GM10248 (cell line): ENCODE results near the gene PAGR1.
"Not testable (repeated sequence)": the region's sequence is repeated elsewhere in the genome, so short reads cannot be mapped to it uniquely, and the experiment has no call there.

Source experiments
- CTCF ChIA-PET: fragments of 300-600 bp; sonication (Branson Sonifier 250); formaldehyde crosslinking; extraction: SDS; loops from one replicate; lab custom pipeline; 2021; ENCODE audit warnings: antibody characterized with exemption; lab: Yijun Ruan, JAX
- POLR2A ChIA-PET: fragments of 350-650 bp; sonication (Branson Sonifier 250); formaldehyde crosslinking; extraction: SDS; loops from one replicate; lab custom pipeline; 2020; ENCODE audit warnings: antibody characterized with exemption; lab: Yijun Ruan, JAX
- DNase-seq: peaks from one replicate; pipeline ENCODE4 v3.0.0; 2012; ENCODE audit errors: extremely low spot score
- TF ChIP-seq, protein P1 (sequence below): IDR thresholded peaks from 2 replicates; pipeline ENCODE4 v1.5.1; 2012; ENCODE audit warnings: mild to moderate bottlenecking, low read depth; ENCODE audit errors: extremely low read depth, missing control alignments, control extremely low read depth

The PAGR1 gene

DNA sequence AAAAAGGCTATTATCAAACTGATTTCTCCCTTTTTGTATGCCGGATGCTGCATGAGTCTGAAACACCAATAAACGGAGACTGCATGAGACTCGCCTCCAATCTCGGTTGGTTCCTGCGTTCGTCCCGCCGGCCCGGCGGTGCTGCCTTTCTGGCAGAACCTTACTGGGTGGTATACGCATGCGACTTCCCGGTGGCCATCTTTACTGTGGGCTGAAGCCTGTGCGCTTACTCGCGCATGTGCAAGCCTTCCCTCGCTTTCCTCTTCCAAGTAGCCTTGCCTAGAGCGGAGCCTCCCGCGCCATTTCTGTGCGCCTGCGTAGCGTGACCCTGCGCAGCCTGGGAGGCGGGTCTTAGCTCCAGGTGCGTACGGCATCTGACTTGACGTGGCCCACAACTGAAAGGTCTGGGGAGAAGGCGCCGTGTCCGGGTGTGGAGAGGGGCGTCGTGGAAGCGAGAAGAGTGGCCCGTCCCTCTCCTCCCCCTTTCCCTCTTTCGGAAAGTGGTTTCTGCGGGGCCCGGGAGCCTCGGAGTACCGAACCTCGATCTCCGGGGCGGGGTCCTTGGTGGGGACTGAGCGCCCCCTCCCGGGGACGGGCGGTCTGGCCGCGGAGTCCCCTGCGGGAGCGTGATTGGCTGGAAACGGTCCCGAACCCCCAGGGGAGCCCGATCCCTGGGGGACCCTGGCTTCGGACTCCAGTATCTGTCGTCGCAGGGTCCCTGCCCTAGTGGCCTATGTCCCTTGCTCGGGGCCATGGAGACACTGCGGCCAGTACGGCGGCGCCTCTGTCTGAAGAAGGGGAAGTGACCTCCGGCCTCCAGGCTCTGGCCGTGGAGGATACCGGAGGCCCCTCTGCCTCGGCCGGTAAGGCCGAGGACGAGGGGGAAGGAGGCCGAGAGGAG is at the start of gene PAGR1:
Gene PAGR1, plus strand, starts transcription at position 360 of the 901 bp plus-strand sequence. Its CDS starts 374 bp downstream, at position 734.
- ChIA-PET POLR2A (interaction anchor here (0.5 to 1.7 kb wide), 6 partner anchors 9 to 274 kb away, joined by 3 to 8 read pairs (median 4); partner anchors contain the start of gene TAOK2), CTCF (interaction anchor here (0.6 to 3.9 kb wide), 22 partner anchors 8 to 177 kb away, joined by 3 to 39 read pairs (median 4); partner anchors contain the start of gene MAZ)
- TF ChIP-seq, protein P1, sequence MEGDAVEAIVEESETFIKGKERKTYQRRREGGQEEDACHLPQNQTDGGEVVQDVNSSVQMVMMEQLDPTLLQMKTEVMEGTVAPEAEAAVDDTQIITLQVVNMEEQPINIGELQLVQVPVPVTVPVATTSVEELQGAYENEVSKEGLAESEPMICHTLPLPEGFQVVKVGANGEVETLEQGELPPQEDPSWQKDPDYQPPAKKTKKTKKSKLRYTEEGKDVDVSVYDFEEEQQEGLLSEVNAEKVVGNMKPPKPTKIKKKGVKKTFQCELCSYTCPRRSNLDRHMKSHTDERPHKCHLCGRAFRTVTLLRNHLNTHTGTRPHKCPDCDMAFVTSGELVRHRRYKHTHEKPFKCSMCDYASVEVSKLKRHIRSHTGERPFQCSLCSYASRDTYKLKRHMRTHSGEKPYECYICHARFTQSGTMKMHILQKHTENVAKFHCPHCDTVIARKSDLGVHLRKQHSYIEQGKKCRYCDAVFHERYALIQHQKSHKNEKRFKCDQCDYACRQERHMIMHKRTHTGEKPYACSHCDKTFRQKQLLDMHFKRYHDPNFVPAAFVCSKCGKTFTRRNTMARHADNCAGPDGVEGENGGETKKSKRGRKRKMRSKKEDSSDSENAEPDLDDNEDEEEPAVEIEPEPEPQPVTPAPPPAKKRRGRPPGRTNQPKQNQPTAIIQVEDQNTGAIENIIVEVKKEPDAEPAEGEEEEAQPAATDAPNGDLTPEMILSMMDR: peak; percentile 97
- DNase-seq: peak; percentile 96

DNA sequence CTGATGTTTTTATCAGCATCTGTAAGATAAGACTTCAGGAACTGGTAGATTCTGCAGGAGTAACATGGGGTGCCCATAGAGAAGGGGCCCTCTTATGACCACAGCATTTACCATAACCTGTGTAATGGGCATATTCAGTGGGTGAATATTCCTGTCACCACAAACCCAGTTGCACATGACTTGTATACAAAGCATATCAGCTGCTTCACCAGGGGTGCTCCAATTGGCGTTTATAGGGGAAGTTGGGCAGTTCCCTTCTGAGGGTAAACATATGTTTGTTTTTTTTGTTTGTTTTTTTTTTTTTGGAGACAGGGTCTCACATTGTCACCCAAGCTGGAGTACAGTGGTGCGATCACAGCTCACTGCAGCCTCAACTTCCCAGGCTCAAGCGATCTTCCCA is 49.4 kb upstream of the PAGR1 start:
- no peak for DNase-seq
- CTCF ChIA-PET: interaction anchor here (0.6 to 4.3 kb wide), 4 partner anchors 13 to 756 kb away, joined by 3 to 18 read pairs (median 6); no protein-coding TSS in a partner anchor
- TF ChIP-seq, protein P1: no peak
- POLR2A ChIA-PET: no interaction called here

GRCh38 chr16:29767062-29767461 is 48.9 kb upstream of the PAGR1 start:
- TF ChIP-seq, protein P1: no peak
- DNase-seq: no peak
- POLR2A ChIA-PET: no interaction called here
- CTCF ChIA-PET: interaction anchor here (1.7 to 4.3 kb wide), 5 partner anchors 12 to 28 kb away, joined by 4 to 18 read pairs (median 12); partner anchors contain the start of gene KIF22

GRCh38 chr16:29769507-29769906 is 46.4 kb upstream of the PAGR1 start:
- no peak for DNase-seq
- CTCF ChIA-PET: interaction anchor here (0.9 to 4.3 kb wide), 6 partner anchors 8 to 40 kb away, joined by 3 to 18 read pairs (median 8); partner anchors contain the start of genes KIF22 and ZG16
- POLR2A ChIA-PET: no interaction called here
- TF ChIP-seq, protein P1: no peak

DNA sequence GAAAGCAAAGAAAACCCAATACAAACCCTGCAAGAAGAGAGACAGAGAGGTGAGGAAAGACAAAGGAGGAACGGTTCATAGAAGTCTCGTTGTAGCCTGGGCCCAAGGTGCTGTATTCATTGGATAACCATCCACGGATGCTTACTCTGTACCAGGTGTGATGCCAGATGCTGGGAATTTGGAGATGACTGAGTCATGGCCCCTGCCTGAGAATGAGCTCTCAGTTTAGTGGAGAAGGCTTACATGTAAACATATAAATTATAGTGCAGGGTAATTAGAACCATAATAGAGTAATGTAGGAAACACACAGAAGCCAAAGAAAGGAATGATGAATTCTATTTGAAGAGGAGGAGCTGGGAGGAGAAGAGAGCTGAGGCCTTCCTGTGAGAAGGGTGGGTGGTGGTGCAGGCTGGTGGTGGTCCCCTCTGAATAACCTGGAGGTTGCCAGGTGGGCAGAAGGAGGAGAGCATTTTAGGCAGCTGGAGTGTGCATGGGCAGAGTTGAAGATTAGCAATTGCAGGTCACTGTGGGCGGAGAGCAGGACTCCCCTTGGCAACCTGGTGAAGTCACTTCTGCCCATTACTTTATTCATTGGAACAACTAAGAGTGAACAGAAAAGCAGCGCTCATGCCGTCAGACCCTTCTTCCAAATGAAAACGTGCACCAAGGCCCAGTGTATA is 45.6 kb upstream of the PAGR1 start:
- POLR2A ChIA-PET: no interaction called here
- CTCF ChIA-PET: interaction anchor here (1.2 to 3.6 kb wide), 3 partner anchors 15 to 71 kb away, joined by 3 to 12 read pairs (median 5); partner anchors contain the start of gene KIF22
- TF ChIP-seq, protein P1: no peak
- DNase-seq: no peak

DNA sequence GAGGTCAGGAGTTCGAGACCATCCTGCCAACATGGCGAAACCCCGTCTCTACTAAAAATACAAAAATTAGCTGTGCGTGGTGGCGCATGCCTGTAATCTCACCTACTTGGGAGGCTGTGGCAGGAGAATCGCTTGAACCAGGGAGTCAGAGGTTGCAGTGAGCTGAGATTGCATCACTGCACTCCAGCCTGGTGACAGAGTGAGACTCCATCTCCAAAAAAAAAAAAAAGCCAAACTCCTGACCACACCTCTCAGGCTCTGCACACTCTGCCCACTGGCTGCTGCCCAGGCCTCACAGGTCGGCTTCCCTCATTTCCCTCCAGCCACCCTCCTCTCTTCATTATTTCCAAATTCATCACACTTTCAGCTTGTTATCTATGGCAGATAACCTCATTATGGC is 43.6 kb upstream of the PAGR1 start:
- DNase-seq, POLR2A ChIA-PET: not testable (repeated sequence)
- CTCF ChIA-PET: interaction anchor here (1.4 to 3.9 kb wide), 2 partner anchors 12 to 13 kb away, joined by 3 to 22 read pairs; no protein-coding TSS in a partner anchor
